Smooth muscle cell (in vitro differentiated cells): ENCODE measurements around the gene RAB7B. TPM values are rescaled to one million over a fixed set of nuclear protein-coding genes. Genes with fewer than 3 reads are reported as not detected.

ENCODE experiments used
- DNase-seq: peaks from one replicate; lab custom pipeline; 2025; ENCODE audit not compliant: unreplicated experiment; lab: John Stamatoyannopoulos, UW
- H2AFZ ChIP-seq: fragments of 200-600 bp; sonication (generic); 2 replicates; pipeline ENCODE4 v1.6.0; 2016; ENCODE audit warnings: antibody characterized with exemption, low read depth, mild to moderate bottlenecking
- H3F3A ChIP-seq: fragments of 200-600 bp; sonication (generic); 2 replicates; pipeline ENCODE4 v1.6.0; 2017; ENCODE audit warnings: antibody characterized with exemption, low read depth
- H3K27ac ChIP-seq: fragments of 200-600 bp; sonication (generic); 2 replicates; pipeline ENCODE4 v1.5.1; 2016; ENCODE audit warnings: low read depth, mild to moderate bottlenecking
- H3K27me3 ChIP-seq: fragments of 200-600 bp; sonication (generic); 2 replicates; pipeline ENCODE4 v1.6.1; 2016; ENCODE audit warnings: low read depth, mild to moderate bottlenecking
- H3K36me3 ChIP-seq: fragments of 200-600 bp; sonication (generic); 2 replicates; pipeline ENCODE4 v1.5.1; 2016; ENCODE audit warnings: low read depth
- H3K4me1 ChIP-seq: fragments of 200-600 bp; sonication (generic); 2 replicates; pipeline ENCODE4 v1.5.1; 2016; ENCODE audit warnings: low read depth
- H3K4me2 ChIP-seq: fragments of 200-600 bp; sonication (generic); 2 replicates; pipeline ENCODE4 v1.6.0; 2016; ENCODE audit warnings: mild to moderate bottlenecking
- H3K4me3 ChIP-seq: fragments of 200-600 bp; sonication (generic); 2 replicates; pipeline ENCODE4 v1.5.1; 2016; ENCODE audit warnings: mild to moderate bottlenecking
- H3K79me2 ChIP-seq: fragments of 200-600 bp; sonication (generic); 2 replicates; pipeline ENCODE4 v1.6.0; 2016; ENCODE audit warnings: low read depth, mild to moderate bottlenecking
- H3K9ac ChIP-seq: fragments of 200-600 bp; sonication (generic); 2 replicates; pipeline ENCODE4 v1.6.0; 2016; ENCODE audit warnings: low read depth
- H3K9me3 ChIP-seq: fragments of 200-600 bp; sonication (generic); replicated peaks from 2 replicates; pipeline ENCODE4 v1.5.1; 2016; ENCODE audit warnings: low read depth
- H4K20me1 ChIP-seq: fragments of 200-600 bp; sonication (generic); 2 replicates; pipeline ENCODE4 v1.6.0; 2016; ENCODE audit warnings: low read depth
- WGBS: methylation state at CpG from one replicate; pipeline ENCODE4 v1.1.7; 2016; ENCODE audit warnings: low lambda C conversion rate; 5-methylcytosine and 5-hydroxymethylcytosine counted together
- polyA plus RNA-seq: library from polyadenylated mRNA; unstranded; fragments of >200 nt; fragmentation: Nextera tagmentation; extraction: Ambion mirVana; gene quantifications from 2 replicates; pipeline ENCODE4 v1.2.1, GENCODE V29; 2016
- total RNA-seq: library from RNA; depleted of rRNA; stranded (reverse); fragments of >200 nt; gene quantifications from 2 replicates; pipeline ENCODE4 v1.2.3, GENCODE V29; 2014
- TF ChIP-seq, protein P1 (sequence below): fragments of 200-600 bp; sonication (generic); IDR thresholded peaks from 2 replicates; pipeline ENCODE4 v1.5.1; 2017; ENCODE audit warnings: borderline replicate concordance, mild to moderate bottlenecking, antibody characterized with exemption; ENCODE audit not compliant: insufficient read depth, poor library complexity, severe bottlenecking

RAB7B gene
- total and polyA plus RNA-seq, 2 experiments from 2014 or later, result 13.0 to 13.6 TPM

DNA sequence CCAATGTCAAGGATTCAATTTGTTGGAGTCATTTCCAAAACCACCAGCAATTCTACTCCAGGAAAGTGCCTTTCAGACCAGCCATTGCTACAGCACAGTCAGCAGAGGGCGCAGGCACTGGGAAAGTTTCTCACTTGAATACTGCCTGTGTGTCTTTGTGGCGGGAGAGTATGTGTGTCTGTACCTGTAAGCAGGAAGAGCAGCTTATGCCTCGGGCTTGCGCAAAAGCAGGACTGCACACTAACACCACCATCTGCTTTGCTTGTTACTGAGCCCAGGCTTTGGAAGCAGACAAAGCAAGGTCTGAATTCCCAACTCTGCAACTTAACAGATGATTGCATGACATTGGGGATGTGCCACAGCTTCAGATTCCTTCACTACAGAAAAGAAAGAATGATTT lies 27.5 kb upstream of the RAB7B start:
- no peak overlapping the region for H2AFZ ChIP-seq
- no peaks in the 10 kb centered on the region for H3K79me2 ChIP-seq
- no peaks in the 10 kb centered on the region for H4K20me1 ChIP-seq
- H3K27me3 ChIP-seq, result no peaks in the 10 kb centered on the region
- no peaks in the 10 kb centered on the region for H3F3A ChIP-seq
- H3K4me3 ChIP-seq, result no peak overlapping the region
- no peak overlapping the region for H3K4me2 ChIP-seq
- no peaks in the 10 kb centered on the region for H3K4me1 ChIP-seq
- H3K36me3 ChIP-seq, result no peaks in the 10 kb centered on the region
- no peak overlapping the region for H3K9ac ChIP-seq
- DNase-seq, result no peak
- no peak overlapping the region for H3K27ac ChIP-seq
- 12% methylated on average over 4 of the region's 4 CpGs for WGBS
- TF ChIP-seq, protein P1, sequence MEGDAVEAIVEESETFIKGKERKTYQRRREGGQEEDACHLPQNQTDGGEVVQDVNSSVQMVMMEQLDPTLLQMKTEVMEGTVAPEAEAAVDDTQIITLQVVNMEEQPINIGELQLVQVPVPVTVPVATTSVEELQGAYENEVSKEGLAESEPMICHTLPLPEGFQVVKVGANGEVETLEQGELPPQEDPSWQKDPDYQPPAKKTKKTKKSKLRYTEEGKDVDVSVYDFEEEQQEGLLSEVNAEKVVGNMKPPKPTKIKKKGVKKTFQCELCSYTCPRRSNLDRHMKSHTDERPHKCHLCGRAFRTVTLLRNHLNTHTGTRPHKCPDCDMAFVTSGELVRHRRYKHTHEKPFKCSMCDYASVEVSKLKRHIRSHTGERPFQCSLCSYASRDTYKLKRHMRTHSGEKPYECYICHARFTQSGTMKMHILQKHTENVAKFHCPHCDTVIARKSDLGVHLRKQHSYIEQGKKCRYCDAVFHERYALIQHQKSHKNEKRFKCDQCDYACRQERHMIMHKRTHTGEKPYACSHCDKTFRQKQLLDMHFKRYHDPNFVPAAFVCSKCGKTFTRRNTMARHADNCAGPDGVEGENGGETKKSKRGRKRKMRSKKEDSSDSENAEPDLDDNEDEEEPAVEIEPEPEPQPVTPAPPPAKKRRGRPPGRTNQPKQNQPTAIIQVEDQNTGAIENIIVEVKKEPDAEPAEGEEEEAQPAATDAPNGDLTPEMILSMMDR, result peak; percentile 79
- H3K9me3 ChIP-seq, result no peaks in the 10 kb centered on the region

DNA sequence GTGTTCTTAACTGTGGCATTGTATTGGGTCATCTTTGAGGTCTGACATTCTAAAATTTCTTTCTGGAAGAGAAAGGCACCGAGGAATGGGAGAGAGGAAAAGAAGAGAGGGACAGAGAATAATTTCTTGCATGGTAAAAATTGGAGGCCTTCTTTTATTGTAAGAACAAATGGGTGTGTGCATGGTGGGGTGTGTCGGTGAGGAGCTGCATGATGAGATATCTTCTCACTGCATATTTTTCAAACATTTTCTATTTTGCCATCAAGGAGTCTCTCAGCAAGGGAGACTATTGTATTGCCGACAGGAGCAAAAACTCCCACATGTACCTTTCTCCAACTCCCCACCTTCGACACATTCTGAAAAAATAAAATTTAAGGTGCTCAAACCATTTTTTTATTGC lies 27.0 kb upstream of the RAB7B start:
- 80% methylated on average over 4 of the region's 4 CpGs for WGBS
- Histone ChIP-seq H3K9me3 (no peaks in the 10 kb centered on the region), H3K79me2 (no peaks in the 10 kb centered on the region), H3K4me3 (no peak overlapping the region), H3F3A (no peaks in the 10 kb centered on the region), H3K27me3 (no peaks in the 10 kb centered on the region), H3K4me1 (no peaks in the 10 kb centered on the region), H3K27ac (no peak overlapping the region), H3K9ac (no peak overlapping the region), H2AFZ (no peak overlapping the region), H3K36me3 (no peaks in the 10 kb centered on the region), H3K4me2 (no peak overlapping the region), H4K20me1 (no peaks in the 10 kb centered on the region)
- DNase-seq, result no peak
- TF ChIP-seq, protein P1, result no peak

DNA sequence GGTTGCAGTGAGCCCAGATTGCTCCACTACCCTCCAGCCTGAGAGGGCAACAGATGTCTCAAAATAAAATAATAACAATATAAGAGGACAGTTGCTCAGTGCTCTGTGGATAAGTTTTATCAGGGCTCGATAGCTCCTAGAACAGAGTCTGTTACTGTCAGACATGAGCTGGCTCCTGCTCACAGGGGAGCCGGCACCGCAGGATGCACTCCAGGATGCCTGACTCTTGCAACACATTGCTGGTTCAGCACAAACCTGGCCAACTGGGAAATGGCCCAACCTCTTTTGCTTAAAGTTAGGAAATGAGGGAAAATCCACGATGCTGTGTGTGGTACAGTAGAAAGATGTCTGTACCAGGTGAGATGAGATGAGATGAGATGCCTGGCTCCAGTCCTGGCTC lies 26.3 kb upstream of the RAB7B start:
- no peaks in the 10 kb centered on the region for H3K9me3 ChIP-seq
- H2AFZ ChIP-seq, result no peak overlapping the region
- H3K4me1 ChIP-seq, result no peaks in the 10 kb centered on the region
- no peak overlapping the region for H3K4me3 ChIP-seq
- H3K9ac ChIP-seq, result no peak overlapping the region
- H3K4me2 ChIP-seq, result no peak overlapping the region
- H3K27ac ChIP-seq, result no peak overlapping the region
- TF ChIP-seq, protein P1, result no peak
- H3K27me3 ChIP-seq, result no peaks in the 10 kb centered on the region
- no peaks in the 10 kb centered on the region for H4K20me1 ChIP-seq
- no peak for DNase-seq
- no peaks in the 10 kb centered on the region for H3F3A ChIP-seq
- H3K79me2 ChIP-seq, result no peaks in the 10 kb centered on the region
- no peaks in the 10 kb centered on the region for H3K36me3 ChIP-seq
- 76% methylated on average over 4 of the region's 4 CpGs for WGBS

DNA sequence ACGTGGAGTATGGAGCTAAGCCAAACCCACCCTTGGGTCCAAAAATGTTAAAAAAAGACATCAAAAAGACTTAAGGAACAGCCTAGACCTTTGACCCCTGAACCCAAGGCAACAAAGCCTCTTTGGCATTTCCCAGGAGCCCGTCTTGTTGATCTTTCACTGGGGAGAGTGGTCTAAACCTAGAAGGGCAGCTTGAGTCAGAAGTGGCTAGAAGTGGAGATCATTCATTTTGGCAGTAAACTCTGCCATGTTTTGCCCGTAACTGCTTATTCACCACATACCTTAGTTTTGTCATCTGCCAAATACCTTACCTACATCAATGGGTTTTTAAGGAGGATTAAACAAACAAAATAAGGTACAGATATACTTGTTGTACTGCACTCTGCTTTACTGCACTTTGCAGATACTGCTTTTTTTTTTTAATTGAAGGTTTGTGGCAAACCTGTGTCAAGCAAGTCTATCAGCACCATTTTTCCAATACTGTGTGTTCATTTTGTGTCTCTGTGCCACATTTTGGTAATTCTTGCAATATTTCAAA lies 22.2 kb upstream of the RAB7B start:
- no peaks in the 10 kb centered on the region for H3K79me2 ChIP-seq
- 88% methylated on average over 3 of the region's 3 CpGs for WGBS

More for the DNA sequence above, 22.2 kb upstream of the RAB7B start:
- H3K27me3 ChIP-seq, result no peaks in the 10 kb centered on the region
- H2AFZ ChIP-seq, result no peak overlapping the region
- H3K36me3 ChIP-seq, result no peaks in the 10 kb centered on the region
- no peak overlapping the region for H3K27ac ChIP-seq
- no peak overlapping the region for H3K4me2 ChIP-seq
- H3K9ac ChIP-seq, result no peak overlapping the region
- H3K4me1 ChIP-seq, result no peaks in the 10 kb centered on the region
- TF ChIP-seq, protein P1, result no peak
- H3K9me3 ChIP-seq, result no peaks in the 10 kb centered on the region
- no peaks in the 10 kb centered on the region for H4K20me1 ChIP-seq
- H3K4me3 ChIP-seq, result no peak overlapping the region
- H3F3A ChIP-seq, result no peaks in the 10 kb centered on the region
- DNase-seq, result no peak
